CD14-positive monocyte (primary cell): ENCODE measurements around the gene GRIK3. TPM values are rescaled to one million over a fixed set of nuclear protein-coding genes. Genes with fewer than 3 reads are reported as not detected.

Source experiments
- DNase-seq, 3 donors: peaks; one replicate each; pipeline ENCODE4 v3.0.0-alpha.2; 2011 to 2022
- H2AFZ ChIP-seq: 2 replicates; pipeline ENCODE4 v1.6.0; 2012; ENCODE audit warnings: mild to moderate bottlenecking, low read depth, low read length, inconsistent platforms; ENCODE audit not compliant: insufficient read depth, poor library complexity, severe bottlenecking
- H3K27ac ChIP-seq, 2 donors: 1 replicate in 1 of 2; 2 replicates in 1 of 2; pipeline ENCODE4 v1.5.1; 2012 to 2013; ENCODE audit warnings: low read length in 2 of 2, control low read depth in 1 of 2, inconsistent platforms in 1 of 2, low read depth in 1 of 2, mild to moderate bottlenecking in 1 of 2
- H3K27me3 ChIP-seq, 2 donors: one replicate each; pipeline versions ENCODE4 v1.6.0 to v1.6.1; 2011 to 2013; ENCODE audit warnings: low read length in 2 of 2; ENCODE audit not compliant: control insufficient read depth in 2 of 2, insufficient read depth in 2 of 2
- H3K36me3 ChIP-seq, 2 donors: replicated peaks in 1 of 2; 1 replicate in 1 of 2; 2 replicates in 1 of 2; pipeline versions ENCODE4 v1.5.1 to v1.6.1; 2012 to 2013; ENCODE audit warnings: low read length in 2 of 2, control low read depth in 1 of 2, inconsistent platforms in 1 of 2, mild to moderate bottlenecking in 1 of 2; ENCODE audit not compliant: insufficient read depth in 2 of 2, control insufficient read depth in 1 of 2
- H3K4me1 ChIP-seq, 2 donors: 1 replicate in 1 of 2; 2 replicates in 1 of 2; pipeline versions ENCODE4 v1.5.1 to v1.6.1; 2012 to 2013; ENCODE audit warnings: low read length in 2 of 2, control low read depth in 1 of 2, inconsistent platforms in 1 of 2, mild to moderate bottlenecking in 1 of 2, moderate library complexity in 1 of 2; ENCODE audit not compliant: insufficient read depth in 2 of 2, control insufficient read depth in 1 of 2
- H3K4me2 ChIP-seq: replicated peaks from 2 replicates; pipeline ENCODE3; 2012; ENCODE audit warnings: low read length, moderate library complexity, mild to moderate bottlenecking; ENCODE audit not compliant: poor library complexity, severe bottlenecking; ENCODE audit errors: extremely low read depth
- H3K4me3 ChIP-seq, 3 experiments: fragments of 200-600 bp in 1 of 3; sonication (generic) in 1 of 3; replicated peaks in 1 of 3; 1 replicate in 2 of 3; 2 replicates in 1 of 3; pipeline ENCODE4 v1.5.1; 2011 to 2013; ENCODE audit warnings: low read length in 3 of 3, mild to moderate bottlenecking in 3 of 3, control low read depth in 2 of 3, low read depth in 2 of 3, inconsistent platforms in 1 of 3, moderate library complexity in 1 of 3
- H3K79me2 ChIP-seq: 2 replicates; pipeline ENCODE4 v1.6.0; 2012; ENCODE audit warnings: mild to moderate bottlenecking, control low read depth, inconsistent platforms, low read length, moderate library complexity; ENCODE audit not compliant: insufficient read depth
- H3K9ac ChIP-seq: 2 replicates; pipeline ENCODE4 v1.6.0; 2017; ENCODE audit warnings: low read length, mild to moderate bottlenecking; ENCODE audit not compliant: insufficient read depth, poor library complexity, severe bottlenecking
- H3K9me3 ChIP-seq, 2 donors: replicated peaks in 1 of 2; 1 replicate in 1 of 2; 2 replicates in 1 of 2; pipeline versions ENCODE4 v1.5.1 to v1.6.1; 2012 to 2013; ENCODE audit warnings: low read length in 2 of 2, control low read depth in 1 of 2; ENCODE audit not compliant: control insufficient read depth in 1 of 2, insufficient read depth in 1 of 2
- H4K20me1 ChIP-seq: 2 replicates; pipeline ENCODE4 v1.6.0; 2012; ENCODE audit warnings: mild to moderate bottlenecking, low read length, control low read depth, moderate library complexity; ENCODE audit not compliant: insufficient read depth
- H3K27ac Mint-ChIP-seq, 7 donors: one replicate each; pipeline ENCODE4 v1.8.0; 2020; ENCODE audit warnings: mild to moderate bottlenecking in 7 of 7, mixed read lengths in 7 of 7, moderate library complexity in 6 of 7, inconsistent platforms in 2 of 7
- H3K27me3 Mint-ChIP-seq, 3 donors: one replicate each; pipeline ENCODE4 v1.8.0; 2021 to 2022; ENCODE audit warnings: low read depth in 3 of 3, mild to moderate bottlenecking in 3 of 3, mixed read lengths in 3 of 3, moderate library complexity in 3 of 3, inconsistent platforms in 1 of 3
- H3K36me3 Mint-ChIP-seq, 2 donors: one replicate each; pipeline ENCODE4 v1.8.0; 2020; ENCODE audit warnings: mixed read lengths in 2 of 2, inconsistent platforms in 1 of 2, mild to moderate bottlenecking in 1 of 2
- H3K4me1 Mint-ChIP-seq: one replicate; pipeline ENCODE4 v1.8.0; 2020; ENCODE audit warnings: mild to moderate bottlenecking, mixed read lengths
- H3K4me3 Mint-ChIP-seq, 2 donors: one replicate each; pipeline ENCODE4 v1.8.0; 2020; ENCODE audit warnings: mild to moderate bottlenecking in 2 of 2, mixed read lengths in 2 of 2, moderate library complexity in 1 of 2
- H3K9me3 Mint-ChIP-seq, 7 donors: one replicate each; pipeline ENCODE4 v1.8.0; 2020 to 2022; ENCODE audit warnings: mixed read lengths in 7 of 7, mild to moderate bottlenecking in 6 of 7, moderate library complexity in 6 of 7, inconsistent platforms in 2 of 7
- CTCF ChIP-seq: fragments of 200-600 bp; IDR thresholded peaks from one replicate; pipeline ENCODE4 v1.8.0; 2022; ENCODE audit warnings: antibody characterized with exemption, mild to moderate bottlenecking
- WGBS: methylation state at CpG from one replicate; pipeline ENCODE4 v1.1.5; 2013; ENCODE audit warnings: missing lambda C conversion rate; ENCODE audit not compliant: insufficient coverage; 5-methylcytosine and 5-hydroxymethylcytosine counted together
- intact Hi-C, 2 donors: fragments of 100-400 bp; cut with micrococcal nuclease; formaldehyde crosslinking; loops; one replicate each; pipeline versions ENCODE4 v1.15.0 to v1.15.1; 2023
- polyA plus RNA-seq, 3 donors: library from polyadenylated mRNA; depleted of rRNA in 1 of 3; unstranded in 2 of 3; stranded (reverse) in 1 of 3; fragments of 300-500 nt in 2 of 3; fragments of >200 nt in 1 of 3; fragmentation: Illumina TruSeq in 2 of 3; gene quantifications; 1 replicate in 2 of 3; 2 replicates in 1 of 3; pipeline ENCODE4 v1.2.3, GENCODE V29; 2012 to 2021

Gene GRIK3
- polyA plus RNA-seq, 3 donors, result not detected

DNA sequence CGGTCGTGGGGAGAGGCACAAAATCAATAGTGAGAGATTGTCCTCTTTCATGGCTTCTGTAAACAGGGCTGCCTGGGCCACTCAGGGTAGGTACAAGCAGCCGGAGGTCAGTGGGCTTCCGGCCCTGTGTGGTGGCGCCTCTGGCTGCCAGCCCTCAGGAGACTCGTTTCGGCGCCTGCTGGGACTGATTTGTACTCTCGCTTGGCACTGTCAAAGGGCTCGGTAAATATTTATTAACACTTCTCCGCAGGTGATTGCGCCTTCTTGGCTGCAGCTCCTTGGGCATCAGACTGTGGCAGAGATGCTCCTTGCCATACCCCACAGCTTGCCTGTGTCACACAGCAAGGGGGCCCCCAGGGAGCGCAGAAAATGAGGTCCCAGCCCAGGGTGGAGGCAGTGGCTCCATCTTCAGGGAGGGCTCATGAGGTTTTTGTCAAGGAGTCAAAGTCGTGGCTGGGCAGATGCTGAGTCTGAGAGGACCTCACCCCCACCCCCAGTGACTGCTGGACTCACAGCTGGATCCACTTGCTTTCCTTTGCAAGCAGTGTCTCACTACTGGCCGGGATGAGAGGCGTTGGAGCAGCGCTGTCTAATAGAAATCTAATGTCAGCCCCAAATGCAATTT, 262.5 kb downstream of the GRIK3 start:
- peaks cover 35 to 39% (median 37%) of the 10 kb centered on the region in 3 donors for H3K27me3 Mint-ChIP-seq
- H3K79me2 ChIP-seq, result no peaks in the 10 kb centered on the region
- no peak for TF ChIP-seq CTCF
- H3K4me1 ChIP-seq, result no peaks in the 10 kb centered on the region
- H4K20me1 ChIP-seq, result no peaks in the 10 kb centered on the region
- intact Hi-C loops, result no loop called here
- peak overlapping the region in 1 of 2 donors; percentile 27 for H3K4me3 Mint-ChIP-seq
- no peak for DNase-seq
- 5% methylated on average over 13 of the region's 17 CpGs for WGBS
- no peaks in the 10 kb centered on the region for H3K9me3 ChIP-seq
- no peak overlapping the region for H2AFZ ChIP-seq
- H3K27me3 ChIP-seq, result peaks cover 0 to 20% of the 10 kb centered on the region in 2 donors
- no peak overlapping the region for H3K27ac ChIP-seq
- H3K9ac ChIP-seq, result no peak overlapping the region
- H3K9me3 Mint-ChIP-seq, result peaks cover 0 to 3% (median 0%) of the 10 kb centered on the region in 7 donors
- no peak overlapping the region for H3K4me3 ChIP-seq
- peak overlapping the region in 1 of 7 donors; percentile 20 for H3K27ac Mint-ChIP-seq
- no peaks in the 10 kb centered on the region for H3K4me1 Mint-ChIP-seq
- no peaks in the 10 kb centered on the region for H3K36me3 ChIP-seq
- no peak overlapping the region for H3K4me2 ChIP-seq
- no peaks in the 10 kb centered on the region for H3K36me3 Mint-ChIP-seq

GRCh38 chr1:36771240-36771639, 263.1 kb downstream of the GRIK3 start:
- H3K36me3 Mint-ChIP-seq, result no peaks in the 10 kb centered on the region
- H3K9me3 Mint-ChIP-seq, result peaks cover 0 to 3% (median 0%) of the 10 kb centered on the region in 7 donors
- WGBS, result 21% methylated on average over 2 of the region's 7 CpGs
- no peak overlapping the region for H3K9ac ChIP-seq
- H2AFZ ChIP-seq, result no peak overlapping the region
- no peak overlapping the region for H3K4me2 ChIP-seq
- no peaks in the 10 kb centered on the region for H4K20me1 ChIP-seq
- no peaks in the 10 kb centered on the region for H3K9me3 ChIP-seq
- peaks cover 0 to 19% of the 10 kb centered on the region in 2 donors for H3K27me3 ChIP-seq
- H3K4me1 ChIP-seq, result no peaks in the 10 kb centered on the region
- no peaks in the 10 kb centered on the region for H3K4me1 Mint-ChIP-seq
- no peaks in the 10 kb centered on the region for H3K36me3 ChIP-seq
- intact Hi-C loops, result no loop called here
- TF ChIP-seq CTCF, result no peak
- H3K27me3 Mint-ChIP-seq, result peaks cover 31 to 36% (median 33%) of the 10 kb centered on the region in 3 donors
- DNase-seq, result no peak
- no peak overlapping the region for H3K27ac Mint-ChIP-seq
- H3K27ac ChIP-seq, result no peak overlapping the region
- H3K4me3 ChIP-seq, result no peak overlapping the region
- H3K79me2 ChIP-seq, result no peaks in the 10 kb centered on the region
- peak overlapping the region in 1 of 2 donors; percentile 27 for H3K4me3 Mint-ChIP-seq
